ENCODE data around the gene NAPSA.
A peak's percentile ranks its signal among the peaks of the same experiment; 100 is the strongest.
"Not testable (repeated sequence)": the region's sequence is repeated elsewhere in the genome, so short reads cannot be mapped to it uniquely, and the experiment has no call there.

NAPSA gene

GRCh38 chr19:50358483-50359327 lies 6.7 kb downstream of the NAPSA start:
- peak; percentile 42 for DNase-seq (ENCODE audit: low read depth)

- peak; percentile 66 for DNase-seq (ENCODE audit: low read depth)
These were observed 8.0 kb downstream of the NAPSA start for GRCh38 chr19:50357178-50358100.

GRCh38 chr19:50356691-50357177 lies 8.7 kb downstream of the NAPSA start:
- no peak for DNase-seq (ENCODE audit: low read depth)

GRCh38 chr19:50353487-50353880 lies 12.0 kb downstream of the NAPSA start:
- DNase-seq (ENCODE audit: low read depth) = not testable (repeated sequence)

- no peak for DNase-seq (ENCODE audit: low read depth)
These were observed 13.2 kb downstream of the NAPSA start for GRCh38 chr19:50352242-50352641.

- DNase-seq (ENCODE audit: low read depth) = no peak
These were observed 16.0 kb downstream of the NAPSA start for GRCh38 chr19:50349277-50350057.

GRCh38 chr19:50347089-50347581 lies 18.3 kb downstream of the NAPSA start:
- DNase-seq (ENCODE audit: low read depth) = not testable (repeated sequence)

GRCh38 chr19:50344661-50345318 lies 20.6 kb downstream of the NAPSA start:
- no peak for DNase-seq (ENCODE audit: low read depth)

GRCh38 chr19:50341091-50341564 lies 24.3 kb downstream of the NAPSA start:
- DNase-seq (ENCODE audit: low read depth) = no peak

- no peak for DNase-seq (ENCODE audit: low read depth)
These were observed 25.1 kb downstream of the NAPSA start for GRCh38 chr19:50340331-50340730.

GRCh38 chr19:50337031-50337430 lies 28.4 kb downstream of the NAPSA start:
- not testable (repeated sequence) for DNase-seq (ENCODE audit: low read depth)

- no peak for DNase-seq (ENCODE audit: low read depth)
These were observed 30.6 kb downstream of the NAPSA start for GRCh38 chr19:50334741-50335421.

GRCh38 chr19:50333737-50334617 lies 31.5 kb downstream of the NAPSA start:
- peak; percentile 51 for DNase-seq (ENCODE audit: low read depth)

GRCh38 chr19:50333235-50333736 lies 32.2 kb downstream of the NAPSA start:
- peak; percentile 69 for DNase-seq (ENCODE audit: low read depth)

GRCh38 chr19:50332244-50333038 lies 33.0 kb downstream of the NAPSA start:
- DNase-seq (ENCODE audit: low read depth) = no peak

- DNase-seq (ENCODE audit: low read depth) = no peak
These were observed 33.5 kb downstream of the NAPSA start for GRCh38 chr19:50331994-50332243.

GRCh38 chr19:50331221-50331993 lies 34.0 kb downstream of the NAPSA start:
- DNase-seq (ENCODE audit: low read depth) = no peak
